Sigmoid colon (tissue), 4 donors: ENCODE measurements around the gene ARSJ.

Experiments used
- EP300 ChIP-seq, 4 donors: sonication (generic); formaldehyde crosslinking; IDR thresholded peaks; one replicate each; pipeline ENCODE4 v1.6.1; 2017; ENCODE audit warnings: antibody characterized with exemption in 4 of 4
- POLR2A ChIP-seq, 2 donors: fragments of 450-650 bp; IDR thresholded peaks; one replicate each; pipeline ENCODE4 v1.6.1; 2016; ENCODE audit warnings: antibody characterized with exemption in 2 of 2, mild to moderate bottlenecking in 2 of 2, moderate library complexity in 2 of 2
- POLR2AphosphoS5 ChIP-seq, 4 donors: sonication (generic); formaldehyde crosslinking; IDR thresholded peaks; one replicate each; pipeline ENCODE4 v1.6.1; 2017; ENCODE audit warnings: antibody characterized with exemption in 4 of 4
- TF ChIP-seq, protein P1 (sequence below), 4 experiments: fragments of 450-650 bp in 3 of 4; fragments of 200-600 bp in 1 of 4; IDR thresholded peaks; one replicate each; pipeline ENCODE4 v1.5.1; 2016 to 2019; ENCODE audit warnings: antibody characterized with exemption in 4 of 4, mild to moderate bottlenecking in 3 of 4, moderate library complexity in 2 of 4

DNA sequence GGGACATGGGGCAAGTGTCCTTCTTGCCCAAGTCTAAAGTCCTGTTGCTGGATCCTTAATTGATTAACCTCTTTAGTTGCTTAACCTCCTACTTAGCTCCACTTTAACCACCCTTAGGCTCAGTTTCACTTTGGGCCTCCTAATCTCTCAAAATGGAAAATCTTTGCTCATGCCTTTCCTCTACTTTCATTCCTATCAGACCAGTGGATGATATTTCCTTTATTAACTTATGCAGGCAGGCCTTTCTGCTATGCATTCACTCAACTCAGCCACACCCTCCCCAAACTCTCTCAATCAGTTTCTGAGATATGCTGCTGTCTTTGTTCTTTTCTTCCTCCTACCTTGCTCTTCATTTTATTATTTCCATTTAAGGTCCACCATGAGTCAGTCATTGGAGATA is 14.4 kb upstream of the ARSJ start:
- TF ChIP-seq, protein P1, sequence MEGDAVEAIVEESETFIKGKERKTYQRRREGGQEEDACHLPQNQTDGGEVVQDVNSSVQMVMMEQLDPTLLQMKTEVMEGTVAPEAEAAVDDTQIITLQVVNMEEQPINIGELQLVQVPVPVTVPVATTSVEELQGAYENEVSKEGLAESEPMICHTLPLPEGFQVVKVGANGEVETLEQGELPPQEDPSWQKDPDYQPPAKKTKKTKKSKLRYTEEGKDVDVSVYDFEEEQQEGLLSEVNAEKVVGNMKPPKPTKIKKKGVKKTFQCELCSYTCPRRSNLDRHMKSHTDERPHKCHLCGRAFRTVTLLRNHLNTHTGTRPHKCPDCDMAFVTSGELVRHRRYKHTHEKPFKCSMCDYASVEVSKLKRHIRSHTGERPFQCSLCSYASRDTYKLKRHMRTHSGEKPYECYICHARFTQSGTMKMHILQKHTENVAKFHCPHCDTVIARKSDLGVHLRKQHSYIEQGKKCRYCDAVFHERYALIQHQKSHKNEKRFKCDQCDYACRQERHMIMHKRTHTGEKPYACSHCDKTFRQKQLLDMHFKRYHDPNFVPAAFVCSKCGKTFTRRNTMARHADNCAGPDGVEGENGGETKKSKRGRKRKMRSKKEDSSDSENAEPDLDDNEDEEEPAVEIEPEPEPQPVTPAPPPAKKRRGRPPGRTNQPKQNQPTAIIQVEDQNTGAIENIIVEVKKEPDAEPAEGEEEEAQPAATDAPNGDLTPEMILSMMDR (IDR thresholded peaks at IDR 0.05): no peak
- TF ChIP-seq POLR2AphosphoS5 (IDR thresholded peaks at IDR 0.05) (no peak), POLR2A (IDR thresholded peaks at IDR 0.05) (no peak), EP300 (IDR thresholded peaks at IDR 0.05) (no peak)
